Measurements from ENCODE around the gene SPSB4.

SPSB4 gene

DNA sequence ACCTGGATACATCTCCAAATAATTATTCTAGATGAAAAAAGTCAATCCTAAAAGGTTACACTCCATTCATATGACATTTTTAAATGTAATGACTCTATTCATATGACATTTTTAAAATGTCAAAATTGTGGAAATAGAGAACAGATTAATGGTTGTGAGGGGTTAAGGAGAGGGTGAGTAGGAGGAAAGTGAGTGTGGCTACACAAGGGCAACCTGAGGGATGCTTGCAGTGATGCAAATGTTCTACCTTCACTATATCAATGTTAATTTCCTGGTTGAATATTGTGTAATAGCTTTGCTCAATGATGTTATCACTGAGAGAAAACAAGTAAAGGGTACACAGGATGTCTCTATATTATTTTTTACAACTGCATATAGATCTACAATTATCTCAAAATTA, 125.6 kb downstream of the SPSB4 start:
- TF ChIP-seq, protein P1, sequence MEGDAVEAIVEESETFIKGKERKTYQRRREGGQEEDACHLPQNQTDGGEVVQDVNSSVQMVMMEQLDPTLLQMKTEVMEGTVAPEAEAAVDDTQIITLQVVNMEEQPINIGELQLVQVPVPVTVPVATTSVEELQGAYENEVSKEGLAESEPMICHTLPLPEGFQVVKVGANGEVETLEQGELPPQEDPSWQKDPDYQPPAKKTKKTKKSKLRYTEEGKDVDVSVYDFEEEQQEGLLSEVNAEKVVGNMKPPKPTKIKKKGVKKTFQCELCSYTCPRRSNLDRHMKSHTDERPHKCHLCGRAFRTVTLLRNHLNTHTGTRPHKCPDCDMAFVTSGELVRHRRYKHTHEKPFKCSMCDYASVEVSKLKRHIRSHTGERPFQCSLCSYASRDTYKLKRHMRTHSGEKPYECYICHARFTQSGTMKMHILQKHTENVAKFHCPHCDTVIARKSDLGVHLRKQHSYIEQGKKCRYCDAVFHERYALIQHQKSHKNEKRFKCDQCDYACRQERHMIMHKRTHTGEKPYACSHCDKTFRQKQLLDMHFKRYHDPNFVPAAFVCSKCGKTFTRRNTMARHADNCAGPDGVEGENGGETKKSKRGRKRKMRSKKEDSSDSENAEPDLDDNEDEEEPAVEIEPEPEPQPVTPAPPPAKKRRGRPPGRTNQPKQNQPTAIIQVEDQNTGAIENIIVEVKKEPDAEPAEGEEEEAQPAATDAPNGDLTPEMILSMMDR (IDR thresholded peaks at IDR 0.05; ENCODE audit: extremely low read depth, insufficient read depth, missing control alignments), result no peak
- in situ Hi-C loops (cut with MboI; ENCODE audit: low pct_unique_long_range_greater_than_20kb, low sequenced_read_pairs, unreplicated experiment), result loop anchor here (25.0 kb wide), 1 partner anchor 164 kb away; no protein-coding TSS in a partner anchor
- DNase-seq (ENCODE audit: low spot score), result no peak

DNA sequence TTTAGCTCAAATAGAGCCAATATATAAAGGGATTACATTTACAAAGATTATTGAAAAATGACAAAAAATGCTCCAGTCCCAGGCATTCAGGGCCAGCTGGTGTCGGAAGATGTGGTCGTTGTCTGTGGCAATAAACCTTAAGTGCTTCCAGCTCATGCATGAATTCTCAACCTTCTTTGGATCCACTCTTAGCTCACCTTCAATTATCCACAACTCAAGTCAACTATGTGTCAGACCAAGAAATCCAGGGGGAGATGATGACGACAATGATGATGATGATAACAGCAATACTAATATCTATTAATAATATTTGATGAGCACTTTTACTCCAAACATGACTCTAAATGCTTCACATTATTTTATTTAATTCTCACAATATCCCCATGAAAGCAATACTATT, 126.9 kb downstream of the SPSB4 start:
- TF ChIP-seq, protein P1 (IDR thresholded peaks at IDR 0.05; ENCODE audit: extremely low read depth, insufficient read depth, missing control alignments), result no peak
- in situ Hi-C loops (cut with MboI; ENCODE audit: low pct_unique_long_range_greater_than_20kb, low sequenced_read_pairs, unreplicated experiment), result loop anchor here (25.0 kb wide), 1 partner anchor 166 kb away; no protein-coding TSS in a partner anchor
- no peak for DNase-seq (ENCODE audit: low spot score)

DNA sequence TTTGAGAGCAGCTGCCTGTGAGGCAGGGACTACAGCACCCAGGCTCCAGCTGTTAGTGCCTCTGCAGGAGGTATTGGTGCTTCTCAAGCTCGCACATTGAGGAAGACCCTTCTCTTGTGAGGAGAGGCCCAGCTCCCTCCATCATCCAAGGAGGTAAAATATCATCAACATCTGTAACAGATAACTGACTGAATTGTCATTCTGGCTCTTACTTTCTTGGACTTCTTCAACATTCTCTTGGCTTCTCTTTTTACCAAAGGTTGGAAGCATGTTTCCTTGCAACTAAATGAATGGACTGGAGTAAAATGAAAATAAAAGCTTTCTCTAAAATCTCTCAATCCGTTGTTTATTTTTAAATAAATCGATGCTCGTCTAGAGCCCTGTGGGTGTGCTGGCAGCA, 127.4 kb downstream of the SPSB4 start:
- TF ChIP-seq, protein P1 (IDR thresholded peaks at IDR 0.05; ENCODE audit: extremely low read depth, insufficient read depth, missing control alignments), result no peak
- no peak for DNase-seq (ENCODE audit: low spot score)
- in situ Hi-C loops (cut with MboI; ENCODE audit: low pct_unique_long_range_greater_than_20kb, low sequenced_read_pairs, unreplicated experiment), result loop anchor here (25.0 kb wide), 1 partner anchor 166 kb away; no protein-coding TSS in a partner anchor

DNA sequence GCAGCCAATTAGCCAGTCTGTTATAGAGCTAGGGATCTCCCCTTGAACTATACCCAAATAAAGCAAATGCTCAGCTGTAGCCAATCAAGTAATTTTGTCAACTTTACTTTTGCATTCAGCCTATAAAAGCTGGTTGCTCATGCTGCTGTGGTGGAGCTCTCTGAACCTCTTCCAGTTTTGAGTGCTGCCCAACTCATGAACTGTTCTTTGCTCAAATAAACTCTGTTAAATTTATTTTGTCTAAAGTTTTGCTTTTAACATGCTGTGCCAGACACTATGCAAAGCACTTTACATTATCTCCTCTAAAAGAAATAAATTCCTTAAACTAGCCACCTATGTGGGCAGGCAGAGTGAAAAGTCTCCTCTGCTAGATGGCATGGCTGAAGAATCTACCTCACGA, 128.8 kb downstream of the SPSB4 start:
- no peak for DNase-seq (ENCODE audit: low spot score)
- in situ Hi-C loops (cut with MboI; ENCODE audit: low pct_unique_long_range_greater_than_20kb, low sequenced_read_pairs, unreplicated experiment), result loop anchor here (25.0 kb wide), 1 partner anchor 168 kb away; no protein-coding TSS in a partner anchor
- TF ChIP-seq, protein P1 (IDR thresholded peaks at IDR 0.05; ENCODE audit: extremely low read depth, insufficient read depth, missing control alignments), result no peak

DNA sequence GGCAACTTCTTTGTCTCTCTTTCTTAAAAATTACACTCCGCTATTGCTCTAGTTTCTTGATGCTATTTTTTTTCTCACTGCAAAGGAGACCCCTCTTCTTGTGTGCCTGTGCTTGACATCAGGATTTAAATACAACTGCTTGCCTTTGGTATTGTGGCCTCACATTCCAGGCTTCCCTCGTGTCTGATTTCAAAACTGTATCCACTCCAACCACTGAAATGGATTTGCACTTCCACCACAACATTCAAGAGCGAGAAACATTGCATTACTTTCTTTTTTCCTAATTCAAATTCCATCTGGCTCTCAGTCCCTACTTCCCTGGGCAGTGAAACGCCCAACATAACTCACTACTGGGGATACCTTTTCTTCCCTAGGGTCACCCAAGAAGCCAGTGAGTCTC, 130.0 kb downstream of the SPSB4 start:
- DNase-seq (ENCODE audit: low spot score), result no peak
- TF ChIP-seq, protein P1 (IDR thresholded peaks at IDR 0.05; ENCODE audit: extremely low read depth, insufficient read depth, missing control alignments), result no peak
- in situ Hi-C loops (cut with MboI; ENCODE audit: low pct_unique_long_range_greater_than_20kb, low sequenced_read_pairs, unreplicated experiment), result loop anchor here (25.0 kb wide), 1 partner anchor 169 kb away; no protein-coding TSS in a partner anchor

DNA sequence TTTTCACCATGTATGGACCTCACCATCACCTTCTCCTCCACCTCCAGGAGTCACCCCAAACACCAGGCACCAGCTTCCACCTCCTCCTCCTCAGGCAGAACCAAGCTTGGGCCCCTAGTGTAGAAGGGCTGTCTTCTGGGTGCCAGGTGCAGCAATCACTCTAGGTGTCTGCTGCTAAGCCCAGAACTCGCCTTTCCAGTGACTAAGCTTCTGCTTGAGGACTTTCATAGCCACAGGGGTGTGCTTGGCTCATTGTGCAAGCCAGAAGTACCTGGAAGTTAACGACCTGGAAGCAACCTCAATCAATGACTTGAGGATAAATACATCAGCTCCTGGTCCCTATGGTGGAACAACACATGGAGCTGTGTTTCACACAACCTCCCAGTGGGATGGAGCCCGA, 130.7 kb downstream of the SPSB4 start:
- in situ Hi-C loops (cut with MboI; ENCODE audit: low pct_unique_long_range_greater_than_20kb, low sequenced_read_pairs, unreplicated experiment), result loop anchor here (25.0 kb wide), 1 partner anchor 170 kb away; no protein-coding TSS in a partner anchor
- TF ChIP-seq, protein P1 (IDR thresholded peaks at IDR 0.05; ENCODE audit: extremely low read depth, insufficient read depth, missing control alignments), result no peak
- DNase-seq (ENCODE audit: low spot score), result no peak
